HG03575 (cell line): ENCODE data around the gene SPEM3.

Experiments
- ATAC-seq: cut with Tn5 transposase; IDR thresholded peaks from one replicate; pipeline ENCODE4 v1.9.1; 2021; ENCODE audit not compliant: unreplicated experiment, insufficient number of reproducible peaks, low FRiP score; ENCODE audit errors: extremely low read depth

The SPEM3 gene

DNA sequence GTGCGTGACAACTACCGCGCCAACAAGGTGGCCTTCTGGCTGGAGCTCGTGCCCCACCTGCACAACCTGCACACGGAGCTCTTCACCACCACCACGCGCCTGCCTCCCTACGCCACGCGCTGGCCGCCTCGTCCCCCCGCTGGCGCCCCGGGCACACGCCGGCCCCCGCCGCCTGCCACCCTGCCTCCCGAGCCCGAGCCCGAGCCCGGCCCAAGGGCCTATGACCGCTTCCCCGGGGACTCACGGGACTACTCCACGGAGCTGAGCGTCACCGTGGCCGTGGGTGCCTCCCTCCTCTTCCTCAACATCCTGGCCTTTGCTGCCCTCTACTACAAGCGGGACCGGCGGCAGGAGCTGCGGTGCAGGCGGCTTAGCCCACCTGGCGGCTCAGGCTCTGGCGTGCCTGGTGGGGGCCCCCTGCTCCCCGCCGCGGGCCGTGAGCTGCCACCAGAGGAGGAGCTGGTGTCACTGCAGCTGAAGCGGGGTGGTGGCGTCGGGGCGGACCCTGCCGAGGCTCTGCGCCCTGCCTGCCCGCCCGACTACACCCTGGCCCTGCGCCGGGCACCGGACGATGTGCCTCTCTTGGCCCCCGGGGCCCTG, 11.5 kb upstream of the SPEM3 start:
- ATAC-seq: no peak

- no peak for ATAC-seq
Observed at GRCh38 chr17:7418472-7419152, 10.0 kb upstream of the SPEM3 start.

DNA sequence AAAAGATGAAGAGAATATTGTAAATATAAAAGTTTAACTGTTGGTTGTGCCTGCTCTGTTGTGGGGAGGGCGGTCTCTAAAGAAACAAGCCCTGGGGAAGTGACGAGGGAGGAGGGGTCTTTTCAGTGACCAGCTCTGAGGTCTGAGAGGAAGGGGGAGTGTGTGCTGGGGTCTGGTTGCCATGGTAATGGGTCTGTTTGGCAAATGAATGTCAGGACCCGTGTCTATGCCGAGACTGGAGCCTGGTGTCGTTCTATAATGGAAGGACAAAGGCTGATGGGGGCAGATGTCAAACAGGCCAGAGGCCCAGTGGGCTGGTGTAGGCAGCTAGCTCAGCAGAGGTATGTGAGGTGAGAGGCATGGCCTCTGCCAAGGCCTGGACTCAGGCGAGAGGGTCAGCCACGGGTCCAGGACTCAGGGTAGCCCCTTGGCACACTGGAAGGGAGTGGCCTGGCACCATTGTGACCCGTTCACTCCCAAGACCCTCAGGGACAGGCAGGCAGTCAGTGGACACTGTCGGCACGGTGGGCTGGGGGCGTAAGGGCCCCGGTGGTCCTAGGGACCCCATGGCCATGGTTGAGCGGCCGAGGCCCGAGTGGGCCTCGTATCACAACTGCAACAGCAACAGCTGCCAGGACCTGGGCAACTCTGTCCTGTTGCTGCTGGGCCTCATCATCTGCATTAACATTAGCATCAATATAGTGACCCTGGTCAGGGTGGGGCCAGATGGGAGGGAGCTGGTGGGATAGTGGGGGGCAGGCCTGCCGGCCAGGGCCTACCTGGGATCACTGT, 8.6 kb upstream of the SPEM3 start, which contains the start of gene SPEM1:
TSS of gene SPEM1 (plus strand) at position 506 of the 792 bp plus-strand sequence. CDS start at position 567, 61 bp downstream.
- no peak for ATAC-seq

DNA sequence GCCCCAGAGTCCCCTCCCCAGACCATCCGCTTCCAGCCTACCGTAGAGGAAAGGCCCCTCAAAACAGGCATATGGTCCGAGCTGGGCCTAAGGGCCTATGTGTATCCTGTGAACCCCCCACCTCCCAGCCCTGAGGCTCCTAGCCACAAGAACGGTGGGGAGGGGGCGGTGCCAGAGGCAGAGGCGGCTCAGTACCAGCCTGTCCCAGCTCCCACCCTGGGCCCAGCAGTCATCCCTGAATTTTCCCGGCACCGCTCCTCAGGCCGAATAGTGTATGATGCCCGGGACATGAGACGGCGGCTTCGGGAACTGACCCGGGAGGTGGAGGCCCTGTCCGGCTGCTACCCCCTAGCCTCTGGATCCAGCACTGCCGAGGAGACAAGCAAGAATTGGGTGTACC, 7.5 kb upstream of the SPEM3 start:
- ATAC-seq: no peak

DNA sequence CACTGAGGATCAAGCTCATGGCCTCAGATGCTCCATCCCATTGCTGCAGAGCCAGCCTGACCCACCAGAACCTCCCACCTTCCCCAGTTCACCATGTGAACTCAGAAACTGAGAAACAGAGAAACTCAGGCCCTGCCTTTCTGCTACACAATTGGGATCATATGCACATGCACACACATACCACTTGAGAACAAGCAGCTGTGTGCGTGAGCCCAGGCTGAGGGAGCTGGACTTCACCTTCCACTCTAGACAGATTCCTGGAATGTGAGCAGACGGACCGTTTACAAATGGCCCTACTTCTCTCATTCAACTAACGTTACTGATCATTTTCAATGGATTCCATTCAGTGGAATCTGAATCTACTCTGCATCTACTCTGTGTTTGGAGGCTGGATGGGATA, 5.0 kb upstream of the SPEM3 start:
- no peak for ATAC-seq

DNA sequence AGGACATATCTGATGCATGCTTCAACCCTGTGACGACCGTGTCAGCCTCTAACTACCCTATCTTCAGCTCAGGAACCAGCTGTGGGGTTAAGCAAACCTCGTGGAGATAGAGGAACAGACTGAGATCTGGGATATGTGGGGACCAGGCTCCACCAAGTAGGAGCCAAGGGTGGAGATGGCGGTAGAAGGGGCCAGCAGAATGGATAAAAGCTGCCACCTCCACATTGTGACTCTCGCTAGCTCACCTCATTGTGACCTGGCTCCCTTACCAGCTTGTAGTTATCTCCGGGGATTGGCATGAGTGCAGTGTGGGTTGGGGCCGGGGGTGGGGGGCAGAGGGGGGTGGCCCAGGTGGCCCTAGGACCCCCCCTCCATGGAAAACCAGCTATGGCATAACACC, 3.3 kb upstream of the SPEM3 start, which contains the start of gene SPEM2:
TSS of gene SPEM2 (plus strand) at position 301 of the 400 bp plus-strand sequence. CDS start at position 374, 73 bp downstream.
- no peak for ATAC-seq

GRCh38 chr17:7425756-7426155, 2.9 kb upstream of the SPEM3 start:
- ATAC-seq: no peak

DNA sequence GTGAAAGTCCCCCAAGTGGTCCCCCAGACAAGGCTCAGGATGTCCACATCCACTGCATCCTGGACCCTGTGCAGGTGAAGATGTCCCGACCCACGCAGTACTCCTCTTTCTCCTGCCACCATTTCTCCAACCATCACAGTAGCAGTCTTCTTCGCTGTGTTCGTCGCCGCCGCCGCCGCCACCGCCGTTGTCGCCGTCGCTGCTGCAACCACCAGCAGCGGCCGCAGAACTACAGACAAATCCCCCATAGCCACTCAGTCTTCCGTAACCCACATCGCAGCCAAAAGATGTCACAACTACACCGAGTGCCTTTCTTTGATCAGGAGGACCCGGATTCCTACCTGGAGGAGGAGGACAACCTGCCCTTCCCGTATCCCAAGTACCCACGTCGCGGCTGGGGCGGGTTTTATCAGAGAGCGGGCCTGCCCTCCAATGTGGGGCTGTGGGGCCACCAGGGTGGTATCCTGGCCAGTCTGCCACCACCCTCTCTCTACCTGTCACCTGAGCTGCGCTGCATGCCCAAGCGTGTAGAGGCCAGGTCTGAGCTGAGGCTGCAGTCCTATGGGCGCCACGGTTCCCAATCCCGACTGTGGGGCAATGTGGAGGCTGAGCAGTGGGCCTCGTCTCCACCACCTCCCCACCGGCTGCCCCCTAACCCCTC, 2.3 kb upstream of the SPEM3 start:
- no peak for ATAC-seq

DNA sequence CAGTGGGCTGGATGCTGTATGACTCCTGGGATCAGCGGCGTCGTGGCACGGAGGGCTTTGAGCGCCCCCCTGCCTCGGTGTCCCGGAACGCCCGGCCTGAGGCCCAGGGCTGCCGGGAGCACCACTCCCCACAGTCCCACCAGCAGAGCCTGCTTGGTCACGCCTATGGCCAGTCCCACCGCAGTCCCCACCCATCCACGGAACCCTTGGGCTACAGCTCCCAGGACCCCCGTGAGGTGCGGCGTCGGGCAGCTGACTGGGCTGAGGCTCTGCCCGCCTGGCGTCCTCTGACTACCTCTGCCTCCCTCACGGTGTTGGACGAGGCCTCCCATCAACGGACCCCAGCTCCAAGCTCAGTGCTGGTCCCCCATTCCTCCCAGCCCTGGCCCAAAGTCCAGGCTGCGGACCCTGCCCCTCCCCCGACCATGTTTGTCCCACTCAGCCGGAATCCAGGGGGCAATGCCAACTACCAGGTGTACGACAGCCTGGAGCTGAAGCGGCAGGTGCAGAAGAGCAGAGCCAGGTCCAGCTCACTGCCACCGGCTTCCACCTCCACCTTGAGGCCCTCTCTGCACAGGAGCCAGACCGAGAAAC, 1.7 kb upstream of the SPEM3 start:
- no peak for ATAC-seq

- no peak for ATAC-seq
Observed at GRCh38 chr17:7427549-7427948, 1.1 kb upstream of the SPEM3 start.

DNA sequence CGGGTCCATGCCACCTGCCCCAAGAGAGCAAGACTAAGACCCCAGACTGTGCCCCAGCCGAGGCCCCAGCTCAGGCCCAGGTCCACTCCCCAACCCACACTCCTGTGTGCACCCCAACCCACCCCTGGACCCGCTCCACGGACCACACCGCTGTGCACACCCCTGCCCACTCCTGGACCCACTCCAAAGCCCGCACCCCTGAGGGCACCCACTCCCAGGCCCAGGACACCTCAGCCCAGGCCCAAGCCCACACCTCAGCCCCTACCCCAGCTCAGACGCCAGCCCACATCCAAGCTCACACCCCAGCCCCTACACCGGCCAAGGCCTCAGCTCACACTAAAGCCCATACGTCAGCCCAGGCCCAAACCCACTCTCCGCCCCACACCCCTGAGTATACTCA, 1.1 kb downstream of the SPEM3 start:
- ATAC-seq: no peak

- no peak for ATAC-seq
Observed at GRCh38 chr17:7431231-7431630, 2.6 kb downstream of the SPEM3 start.

- no peak for ATAC-seq
Observed at GRCh38 chr17:7432296-7432695, 3.6 kb downstream of the SPEM3 start.

- ATAC-seq: no peak
Observed at GRCh38 chr17:7435676-7436555, 7.3 kb downstream of the SPEM3 start.

DNA sequence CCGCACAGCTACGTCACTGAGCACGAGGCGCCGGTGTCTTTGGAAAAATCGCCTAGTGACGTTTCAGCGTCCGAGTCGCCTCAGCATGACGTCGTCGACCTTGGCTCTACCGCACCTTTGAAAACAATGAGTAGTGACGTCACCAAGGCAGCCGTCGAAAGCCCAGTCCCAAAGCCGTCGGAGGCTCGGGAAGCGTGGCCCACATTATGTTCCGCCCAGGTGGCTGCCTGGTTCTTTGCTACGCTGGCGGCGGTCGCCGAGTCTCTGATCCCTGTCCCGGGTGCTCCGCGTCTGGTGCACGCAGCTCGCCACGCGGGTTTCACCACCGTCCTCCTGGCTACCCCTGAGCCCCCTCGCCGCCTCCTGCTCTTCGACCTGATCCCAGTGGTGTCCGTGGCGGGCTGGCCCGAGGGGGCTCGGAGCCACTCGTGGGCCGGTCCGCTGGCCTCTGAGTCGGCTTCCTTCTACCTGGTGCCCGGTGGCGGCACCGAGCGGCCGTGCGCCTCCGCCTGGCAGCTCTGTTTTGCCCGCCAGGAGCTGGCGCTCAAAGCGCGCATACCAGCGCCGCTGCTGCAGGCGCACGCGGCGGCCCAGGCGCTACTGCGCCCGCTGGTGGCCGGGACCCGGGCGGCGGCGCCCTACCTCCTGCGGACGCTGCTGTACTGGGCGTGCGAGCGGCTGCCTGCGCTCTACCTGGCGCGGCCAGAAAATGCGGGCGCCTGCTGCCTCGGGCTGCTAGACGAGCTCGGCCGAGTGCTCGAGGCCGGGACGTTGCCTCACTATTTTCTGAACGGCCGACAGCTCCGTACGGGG, 8.1 kb downstream of the SPEM3 start:
- ATAC-seq: no peak

DNA sequence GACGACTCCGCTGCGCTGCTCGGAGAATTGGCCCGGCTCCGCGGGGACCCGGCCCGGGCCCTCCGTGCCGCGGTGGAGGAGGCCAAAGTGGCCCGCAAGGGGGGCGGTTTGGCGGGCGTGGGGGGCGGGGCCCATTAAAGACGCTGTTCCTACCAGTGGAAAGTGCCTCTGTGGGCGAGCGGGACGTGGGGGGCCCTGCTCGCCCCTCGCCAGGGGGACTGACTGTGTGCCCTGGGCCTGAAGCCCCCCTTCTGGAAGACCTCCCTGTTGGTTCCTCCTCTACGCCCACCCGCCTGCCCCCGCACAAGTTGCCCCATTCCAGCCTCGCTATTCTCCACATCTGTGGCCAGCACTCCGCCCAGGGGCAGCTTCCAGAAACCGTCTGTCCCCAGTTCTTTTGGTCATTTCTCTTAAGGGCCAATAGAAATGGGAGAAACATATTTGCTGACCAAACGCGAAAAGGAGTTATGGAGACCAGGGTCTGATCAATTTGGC, 8.8 kb downstream of the SPEM3 start:
- ATAC-seq: no peak

DNA sequence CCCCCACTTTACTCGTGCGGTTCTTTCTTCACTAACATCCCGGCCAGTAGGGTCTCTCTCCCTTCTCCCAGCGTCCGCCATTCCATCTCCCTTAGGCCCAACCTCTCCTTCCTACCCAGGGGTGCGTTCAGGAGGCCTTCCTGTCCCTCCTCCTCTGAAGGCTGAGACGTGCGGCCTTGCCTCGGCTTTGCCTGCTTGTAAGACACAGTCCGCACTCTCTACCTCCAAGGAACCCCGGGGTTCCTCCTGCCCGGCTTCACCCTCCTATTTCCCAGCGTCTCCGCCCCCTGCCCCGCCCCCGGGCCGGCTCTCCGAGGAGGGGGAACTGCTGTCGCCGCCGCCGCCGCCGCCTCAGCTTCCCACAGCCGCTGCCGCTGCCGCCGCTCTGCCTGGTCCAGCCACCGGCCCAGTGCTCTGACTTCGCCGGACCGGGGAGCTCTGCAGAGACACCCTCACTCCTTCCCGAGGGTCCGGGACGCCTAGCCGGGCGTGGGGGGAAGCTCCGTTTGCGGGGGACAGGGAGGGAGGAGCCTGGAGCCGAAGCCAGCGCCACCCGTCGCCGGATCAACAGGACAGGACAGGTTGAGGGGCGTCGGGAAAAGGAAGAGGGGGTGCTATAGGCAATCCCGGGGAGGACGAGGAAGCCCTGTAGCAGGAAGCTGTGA, 9.4 kb downstream of the SPEM3 start:
- no peak for ATAC-seq
